SK-N-SH treated with all-trans-retinoic acid at 6 μM for 48 hours (cell line): ENCODE results near the gene TCERG1L.

Experiments used
- ATAC-seq: fragments of 200-7000 bp; cut with Tn5 transposase; 3 replicates; pipeline ENCODE4 v1.9.1; 2020; ENCODE audit warnings: mild to moderate bottlenecking, moderate library complexity
- ARNTL ChIP-seq: fragments of 450-650 bp; formaldehyde crosslinking; IDR thresholded peaks from 2 replicates; pipeline ENCODE4 v1.5.0; 2020; ENCODE audit warnings: low read depth, mild to moderate bottlenecking, moderate library complexity, borderline replicate concordance
- BACH2 ChIP-seq: fragments of 250-450 bp; sonication (Bioruptor Pico); IDR thresholded peaks from 2 replicates; pipeline ENCODE4 v1.9.0; 2021; ENCODE audit warnings: mild to moderate bottlenecking, borderline replicate concordance
- CSDC2 ChIP-seq: fragments of 250-450 bp; sonication (Bioruptor Pico); IDR thresholded peaks from 2 replicates; pipeline ENCODE4 v1.5.0; 2020; ENCODE audit warnings: mild to moderate bottlenecking, moderate library complexity
- ESRRG ChIP-seq: fragments of 250-450 bp; sonication (Bioruptor Pico); IDR thresholded peaks from 2 replicates; pipeline ENCODE4 v1.6.1; 2021; ENCODE audit warnings: mild to moderate bottlenecking
- GLIS3 ChIP-seq: fragments of 250-450 bp; sonication (Bioruptor Pico); IDR thresholded peaks from 2 replicates; pipeline ENCODE4 v1.5.0; 2020; ENCODE audit warnings: mild to moderate bottlenecking, moderate library complexity
- ISL1 ChIP-seq: fragments of 250-450 bp; sonication (Bioruptor Pico); IDR thresholded peaks from 2 replicates; pipeline ENCODE4 v2.1.2; 2022; ENCODE audit warnings: mild to moderate bottlenecking, moderate library complexity
- OSR1 ChIP-seq: fragments of 250-450 bp; sonication (Bioruptor Pico); IDR thresholded peaks from 2 replicates; pipeline ENCODE4 v1.8.0; 2022; ENCODE audit warnings: moderate library complexity, mild to moderate bottlenecking, inconsistent platforms
- PPARA ChIP-seq: fragments of 250-450 bp; sonication (Bioruptor Pico); IDR thresholded peaks from 2 replicates; pipeline ENCODE4 v1.5.0; 2020; ENCODE audit warnings: mild to moderate bottlenecking, borderline replicate concordance
- RARB ChIP-seq: fragments of 250-450 bp; sonication (Bioruptor Pico); IDR thresholded peaks from 2 replicates; pipeline ENCODE4 v1.8.0; 2021; ENCODE audit warnings: mild to moderate bottlenecking, moderate library complexity
- SNAI2 ChIP-seq: fragments of 250-450 bp; sonication (Bioruptor Pico); IDR thresholded peaks from 2 replicates; pipeline ENCODE4 v1.5.0; 2020; ENCODE audit warnings: mild to moderate bottlenecking, moderate library complexity
- TCF4 ChIP-seq: fragments of 250-450 bp; sonication (Bioruptor Pico); IDR thresholded peaks from 2 replicates; pipeline ENCODE4 v1.8.0; 2021; ENCODE audit warnings: mild to moderate bottlenecking, moderate library complexity, borderline replicate concordance
- TOX ChIP-seq: fragments of 250-450 bp; sonication (Bioruptor Pico); IDR thresholded peaks from 2 replicates; pipeline ENCODE4 v1.8.0; 2021; ENCODE audit warnings: mild to moderate bottlenecking, moderate library complexity, borderline replicate concordance
- ZC3H10 ChIP-seq: fragments of 250-450 bp; sonication (Bioruptor Pico); IDR thresholded peaks from 2 replicates; pipeline ENCODE4 v1.5.1; 2021; ENCODE audit warnings: mild to moderate bottlenecking, moderate library complexity
- ZFP30 ChIP-seq: fragments of 450-650 bp; formaldehyde crosslinking; IDR thresholded peaks from 2 replicates; pipeline ENCODE4 v1.5.0; 2022; ENCODE audit warnings: mild to moderate bottlenecking, moderate library complexity
- ZNF565 ChIP-seq: fragments of 450-650 bp; formaldehyde crosslinking; conservative IDR thresholded peaks from 2 replicates; pipeline ENCODE4 v1.5.0; 2020; ENCODE audit warnings: low read depth, mild to moderate bottlenecking, moderate library complexity
- ZNF70 ChIP-seq: fragments of 450-650 bp; formaldehyde crosslinking; IDR thresholded peaks from 2 replicates; pipeline ENCODE4 v1.5.0; 2020; ENCODE audit warnings: mild to moderate bottlenecking, moderate library complexity
- ZNF8 ChIP-seq: fragments of 450-650 bp; formaldehyde crosslinking; IDR thresholded peaks from 2 replicates; pipeline ENCODE4 v1.5.0; 2020; ENCODE audit warnings: mild to moderate bottlenecking, moderate library complexity
- TF ChIP-seq, protein P1 (sequence below): fragments of 250-450 bp; sonication (Bioruptor Pico); IDR thresholded peaks from 2 replicates; pipeline ENCODE4 v1.8.0; 2021; ENCODE audit warnings: low read depth, mild to moderate bottlenecking, moderate library complexity, borderline replicate concordance
- TF ChIP-seq, protein P2 (sequence below): fragments of 250-450 bp; sonication (Bioruptor Pico); IDR thresholded peaks from 2 replicates; pipeline ENCODE4 v1.8.0; 2020; ENCODE audit warnings: mild to moderate bottlenecking, moderate library complexity, borderline replicate concordance
- TF ChIP-seq, protein P3 (sequence below): fragments of 250-450 bp; sonication (Bioruptor Pico); IDR thresholded peaks from 2 replicates; pipeline ENCODE4 v1.5.1; 2021; ENCODE audit warnings: mild to moderate bottlenecking, moderate library complexity
- TF ChIP-seq, protein P4 (sequence below): fragments of 250-450 bp; sonication (Bioruptor Pico); IDR thresholded peaks from 2 replicates; pipeline ENCODE4 v1.5.1; 2020; ENCODE audit warnings: low read depth, mild to moderate bottlenecking, moderate library complexity

TCERG1L gene

DNA sequence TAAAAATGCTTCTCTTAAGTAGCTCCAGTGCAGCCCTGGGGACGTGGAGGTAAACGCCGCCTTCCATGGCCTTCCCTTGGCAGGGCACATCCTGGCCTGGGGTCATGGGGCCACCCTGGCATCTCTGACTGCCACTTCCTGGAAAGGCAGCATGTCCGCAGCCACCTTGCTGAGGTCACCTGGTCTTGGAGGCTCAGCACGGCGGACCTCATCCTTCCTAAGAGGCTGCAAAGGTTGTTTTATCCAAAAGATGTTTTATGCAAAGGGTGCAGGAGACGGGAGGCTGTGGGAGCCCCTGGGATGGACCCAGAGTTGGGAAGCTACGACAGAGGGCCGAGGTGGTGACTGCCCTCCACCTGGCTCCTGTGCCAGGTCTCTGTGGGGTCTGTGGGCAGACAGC, 106.0 kb downstream of the TCERG1L start (continued):
- TF ChIP-seq, protein P1, sequence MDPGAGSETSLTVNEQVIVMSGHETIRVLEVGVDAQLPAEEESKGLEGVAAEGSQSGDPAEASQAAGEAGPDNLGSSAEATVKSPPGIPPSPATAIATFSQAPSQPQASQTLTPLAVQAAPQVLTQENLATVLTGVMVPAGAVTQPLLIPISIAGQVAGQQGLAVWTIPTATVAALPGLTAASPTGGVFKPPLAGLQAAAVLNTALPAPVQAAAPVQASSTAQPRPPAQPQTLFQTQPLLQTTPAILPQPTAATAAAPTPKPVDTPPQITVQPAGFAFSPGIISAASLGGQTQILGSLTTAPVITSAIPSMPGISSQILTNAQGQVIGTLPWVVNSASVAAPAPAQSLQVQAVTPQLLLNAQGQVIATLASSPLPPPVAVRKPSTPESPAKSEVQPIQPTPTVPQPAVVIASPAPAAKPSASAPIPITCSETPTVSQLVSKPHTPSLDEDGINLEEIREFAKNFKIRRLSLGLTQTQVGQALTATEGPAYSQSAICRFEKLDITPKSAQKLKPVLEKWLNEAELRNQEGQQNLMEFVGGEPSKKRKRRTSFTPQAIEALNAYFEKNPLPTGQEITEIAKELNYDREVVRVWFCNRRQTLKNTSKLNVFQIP, result no peak
- TF ChIP-seq TCF4 (CRISPR knock-in tag), result no peak
- no peak for TF ChIP-seq SNAI2
- TF ChIP-seq PPARA (CRISPR knock-in tag), result no peak
- TF ChIP-seq ISL1 (CRISPR knock-in tag), result no peak
- TF ChIP-seq, protein P2, sequence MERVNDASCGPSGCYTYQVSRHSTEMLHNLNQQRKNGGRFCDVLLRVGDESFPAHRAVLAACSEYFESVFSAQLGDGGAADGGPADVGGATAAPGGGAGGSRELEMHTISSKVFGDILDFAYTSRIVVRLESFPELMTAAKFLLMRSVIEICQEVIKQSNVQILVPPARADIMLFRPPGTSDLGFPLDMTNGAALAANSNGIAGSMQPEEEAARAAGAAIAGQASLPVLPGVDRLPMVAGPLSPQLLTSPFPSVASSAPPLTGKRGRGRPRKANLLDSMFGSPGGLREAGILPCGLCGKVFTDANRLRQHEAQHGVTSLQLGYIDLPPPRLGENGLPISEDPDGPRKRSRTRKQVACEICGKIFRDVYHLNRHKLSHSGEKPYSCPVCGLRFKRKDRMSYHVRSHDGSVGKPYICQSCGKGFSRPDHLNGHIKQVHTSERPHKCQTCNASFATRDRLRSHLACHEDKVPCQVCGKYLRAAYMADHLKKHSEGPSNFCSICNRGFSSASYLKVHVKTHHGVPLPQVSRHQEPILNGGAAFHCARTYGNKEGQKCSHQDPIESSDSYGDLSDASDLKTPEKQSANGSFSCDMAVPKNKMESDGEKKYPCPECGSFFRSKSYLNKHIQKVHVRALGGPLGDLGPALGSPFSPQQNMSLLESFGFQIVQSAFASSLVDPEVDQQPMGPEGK (CRISPR knock-in tag), result no peak
- TF ChIP-seq ESRRG (CRISPR knock-in tag), result no peak
- no peak for TF ChIP-seq RARB (CRISPR knock-in tag)
- TF ChIP-seq ARNTL (CRISPR knock-in tag), result no peak
- TF ChIP-seq TOX (CRISPR knock-in tag), result no peak
- no peak for TF ChIP-seq ZFP30 (CRISPR knock-in tag)

DNA sequence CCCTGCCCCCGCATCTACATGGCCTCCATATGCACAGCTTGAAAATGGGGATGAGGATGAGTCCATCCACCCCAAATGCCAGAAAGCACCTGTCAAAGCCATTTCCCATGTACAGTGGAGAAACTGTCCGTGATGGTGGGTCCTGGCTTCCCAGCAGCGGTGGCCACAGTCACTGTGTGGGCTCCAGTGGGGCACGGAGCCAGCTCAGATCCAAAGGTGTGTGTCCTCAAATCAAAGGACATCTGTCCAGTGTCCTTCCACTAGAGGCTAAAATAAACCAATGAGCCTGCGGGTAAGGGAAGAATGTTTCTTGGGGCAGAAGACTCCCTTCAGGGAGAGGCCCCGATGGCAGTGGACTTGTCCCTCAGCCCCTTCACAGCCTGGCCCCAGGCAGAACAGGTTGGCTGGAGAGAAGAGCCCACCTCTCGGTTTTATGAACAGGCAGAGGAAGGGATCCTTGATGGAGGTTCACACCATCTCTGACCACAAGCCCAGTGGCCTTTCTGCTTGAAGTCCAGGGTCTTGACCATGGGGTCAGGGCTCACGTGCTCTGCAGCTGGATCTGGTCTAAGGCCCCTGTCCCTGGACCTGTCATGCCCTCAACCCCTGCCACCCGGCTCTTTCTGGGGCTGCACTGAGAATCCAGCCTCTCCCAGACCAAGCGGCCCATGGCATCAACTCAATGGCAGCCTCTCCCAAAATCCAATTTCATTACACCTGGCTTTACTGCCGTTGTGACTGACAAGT, 106.9 kb downstream of the TCERG1L start:
- TF ChIP-seq OSR1 (CRISPR knock-in tag) (no peak), PPARA (CRISPR knock-in tag) (no peak), ZNF8 (no peak), ISL1 (CRISPR knock-in tag) (no peak), ZC3H10 (no peak), ESRRG (CRISPR knock-in tag) (no peak), ZFP30 (CRISPR knock-in tag) (no peak), SNAI2 (no peak), CSDC2 (CRISPR knock-in tag) (no peak), GLIS3 (no peak), TOX (CRISPR knock-in tag) (no peak)
- TF ChIP-seq, protein P3, sequence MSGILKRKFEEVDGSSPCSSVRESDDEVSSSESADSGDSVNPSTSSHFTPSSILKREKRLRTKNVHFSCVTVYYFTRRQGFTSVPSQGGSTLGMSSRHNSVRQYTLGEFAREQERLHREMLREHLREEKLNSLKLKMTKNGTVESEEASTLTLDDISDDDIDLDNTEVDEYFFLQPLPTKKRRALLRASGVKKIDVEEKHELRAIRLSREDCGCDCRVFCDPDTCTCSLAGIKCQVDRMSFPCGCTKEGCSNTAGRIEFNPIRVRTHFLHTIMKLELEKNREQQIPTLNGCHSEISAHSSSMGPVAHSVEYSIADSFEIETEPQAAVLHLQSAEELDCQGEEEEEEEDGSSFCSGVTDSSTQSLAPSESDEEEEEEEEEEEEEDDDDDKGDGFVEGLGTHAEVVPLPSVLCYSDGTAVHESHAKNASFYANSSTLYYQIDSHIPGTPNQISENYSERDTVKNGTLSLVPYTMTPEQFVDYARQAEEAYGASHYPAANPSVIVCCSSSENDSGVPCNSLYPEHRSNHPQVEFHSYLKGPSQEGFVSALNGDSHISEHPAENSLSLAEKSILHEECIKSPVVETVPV (CRISPR knock-in tag), result no peak
- TF ChIP-seq, protein P1, result no peak
- no peak for ATAC-seq

DNA sequence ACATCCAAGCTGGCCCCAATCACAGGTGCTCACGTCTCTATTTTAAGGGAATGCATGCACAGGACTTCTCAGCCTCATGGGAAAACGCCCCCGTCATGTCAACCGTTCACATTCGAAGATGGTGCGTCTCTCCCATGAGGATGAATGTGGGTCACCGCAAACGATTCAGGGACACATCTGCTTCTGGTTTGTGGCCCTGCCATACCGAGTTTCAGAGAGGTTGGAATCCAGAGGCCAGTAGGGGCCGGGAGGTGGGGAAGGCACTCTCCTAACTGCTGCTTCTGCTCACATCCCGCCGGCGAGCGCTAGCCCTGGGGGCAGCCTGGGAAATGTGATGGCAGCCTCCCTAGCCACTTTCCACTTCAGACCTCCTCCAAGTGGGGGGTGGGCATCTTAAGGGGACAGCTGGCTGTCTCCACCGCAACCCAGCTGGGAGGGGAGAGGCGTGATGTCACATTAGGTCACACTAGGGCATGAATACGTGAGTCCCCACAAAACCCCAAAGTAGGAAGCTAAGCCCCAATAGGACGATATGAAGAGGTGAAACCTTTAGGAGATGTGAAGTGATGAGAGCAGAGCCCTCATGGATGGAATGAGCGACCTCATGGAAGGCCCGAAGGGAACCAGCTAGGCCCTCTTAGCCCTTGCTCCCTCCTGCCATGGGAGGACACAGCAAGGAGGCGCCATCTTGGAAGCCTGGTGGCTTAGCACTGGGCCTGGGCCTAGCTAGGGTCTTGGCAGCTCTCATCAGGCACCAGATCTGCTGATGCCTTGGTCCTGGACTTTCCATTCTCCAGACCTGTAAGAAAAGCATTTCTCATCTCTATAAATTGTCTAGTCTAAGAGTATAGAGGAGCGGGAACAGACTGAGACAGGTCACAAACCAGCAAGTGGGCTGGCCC, 107.8 kb downstream of the TCERG1L start:
- TF ChIP-seq, protein P1, result no peak
- TF ChIP-seq ISL1 (CRISPR knock-in tag) (no peak), BACH2 (no peak), OSR1 (CRISPR knock-in tag) (no peak)
- TF ChIP-seq, all 23 proteins: peak for 0
- no peak for ATAC-seq

DNA sequence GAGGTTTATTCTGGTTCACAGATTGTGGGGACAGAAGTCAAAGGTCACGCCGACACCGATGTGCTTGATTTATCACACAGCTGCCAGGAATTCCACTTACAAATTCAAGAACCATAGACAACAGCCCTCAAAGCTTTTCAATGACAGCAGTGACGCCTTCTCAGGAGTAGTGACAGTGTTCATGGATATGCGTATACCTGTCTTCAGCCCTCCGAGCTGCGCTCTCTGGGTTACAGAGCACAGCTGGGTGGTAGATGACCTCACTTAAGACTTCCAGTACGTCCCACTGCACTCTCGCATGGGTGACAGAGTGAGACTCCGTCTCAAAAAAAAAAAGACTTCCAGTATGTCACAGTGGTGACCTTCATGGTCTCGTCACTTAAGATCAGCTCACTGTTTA, 108.5 kb downstream of the TCERG1L start:
- no peak for ATAC-seq
- TF ChIP-seq, protein P2 (CRISPR knock-in tag), result no peak
- TF ChIP-seq GLIS3, result no peak
- no peak for TF ChIP-seq ARNTL (CRISPR knock-in tag)
- TF ChIP-seq ZNF70 (CRISPR knock-in tag), result no peak
- TF ChIP-seq CSDC2 (CRISPR knock-in tag), result no peak
- TF ChIP-seq, protein P4, sequence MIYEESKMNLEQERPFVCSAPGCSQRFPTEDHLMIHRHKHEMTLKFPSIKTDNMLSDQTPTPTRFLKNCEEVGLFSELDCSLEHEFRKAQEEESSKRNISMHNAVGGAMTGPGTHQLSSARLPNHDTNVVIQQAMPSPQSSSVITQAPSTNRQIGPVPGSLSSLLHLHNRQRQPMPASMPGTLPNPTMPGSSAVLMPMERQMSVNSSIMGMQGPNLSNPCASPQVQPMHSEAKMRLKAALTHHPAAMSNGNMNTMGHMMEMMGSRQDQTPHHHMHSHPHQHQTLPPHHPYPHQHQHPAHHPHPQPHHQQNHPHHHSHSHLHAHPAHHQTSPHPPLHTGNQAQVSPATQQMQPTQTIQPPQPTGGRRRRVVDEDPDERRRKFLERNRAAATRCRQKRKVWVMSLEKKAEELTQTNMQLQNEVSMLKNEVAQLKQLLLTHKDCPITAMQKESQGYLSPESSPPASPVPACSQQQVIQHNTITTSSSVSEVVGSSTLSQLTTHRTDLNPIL (CRISPR knock-in tag), result no peak
- no peak for TF ChIP-seq ZNF565 (CRISPR knock-in tag)
- TF ChIP-seq ZNF8, result no peak
- TF ChIP-seq TOX (CRISPR knock-in tag), result no peak
